ENCODE measurements around the gene C7.

DNA sequence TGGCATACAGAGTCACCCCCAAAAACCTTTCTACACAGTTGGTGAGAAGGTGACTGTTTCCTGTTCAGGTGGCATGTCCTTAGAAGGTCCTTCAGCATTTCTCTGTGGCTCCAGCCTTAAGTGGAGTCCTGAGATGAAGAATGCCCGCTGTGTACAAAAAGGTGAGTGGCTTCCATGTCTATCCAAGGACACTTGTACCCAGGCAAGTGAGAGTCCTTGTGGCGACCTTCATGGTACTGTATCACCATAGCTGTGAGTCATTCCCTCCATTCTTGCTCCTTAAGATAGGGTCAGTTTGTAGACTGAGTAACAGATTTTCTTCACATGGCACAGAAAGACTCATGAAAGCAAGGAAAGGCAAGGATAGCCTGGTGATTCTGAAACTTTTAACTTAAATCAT lies 63.1 kb downstream of the C7 start:
- TF ChIP-seq, protein P1, sequence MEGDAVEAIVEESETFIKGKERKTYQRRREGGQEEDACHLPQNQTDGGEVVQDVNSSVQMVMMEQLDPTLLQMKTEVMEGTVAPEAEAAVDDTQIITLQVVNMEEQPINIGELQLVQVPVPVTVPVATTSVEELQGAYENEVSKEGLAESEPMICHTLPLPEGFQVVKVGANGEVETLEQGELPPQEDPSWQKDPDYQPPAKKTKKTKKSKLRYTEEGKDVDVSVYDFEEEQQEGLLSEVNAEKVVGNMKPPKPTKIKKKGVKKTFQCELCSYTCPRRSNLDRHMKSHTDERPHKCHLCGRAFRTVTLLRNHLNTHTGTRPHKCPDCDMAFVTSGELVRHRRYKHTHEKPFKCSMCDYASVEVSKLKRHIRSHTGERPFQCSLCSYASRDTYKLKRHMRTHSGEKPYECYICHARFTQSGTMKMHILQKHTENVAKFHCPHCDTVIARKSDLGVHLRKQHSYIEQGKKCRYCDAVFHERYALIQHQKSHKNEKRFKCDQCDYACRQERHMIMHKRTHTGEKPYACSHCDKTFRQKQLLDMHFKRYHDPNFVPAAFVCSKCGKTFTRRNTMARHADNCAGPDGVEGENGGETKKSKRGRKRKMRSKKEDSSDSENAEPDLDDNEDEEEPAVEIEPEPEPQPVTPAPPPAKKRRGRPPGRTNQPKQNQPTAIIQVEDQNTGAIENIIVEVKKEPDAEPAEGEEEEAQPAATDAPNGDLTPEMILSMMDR (CRISPR knock-in tag; IDR thresholded peaks at IDR 0.05): no peak
- TF ChIP-seq CEBPB (IDR thresholded peaks at IDR 0.05; ENCODE audit: borderline replicate concordance, low read depth, low read length): no peak
- TF ChIP-seq ZNF24 (IDR thresholded peaks at IDR 0.05): no peak
- TF ChIP-seq ATF1 (CRISPR knock-in tag; IDR thresholded peaks at IDR 0.05): no peak
- TF ChIP-seq POLR2AphosphoS2 (IDR thresholded peaks at IDR 0.05; ENCODE audit: low read depth, low read length): no peak
- TF ChIP-seq SMC3 (IDR thresholded peaks at IDR 0.05; ENCODE audit: low read length): no peak
- no peak for TF ChIP-seq TCF12 (IDR thresholded peaks at IDR 0.05)
- TF ChIP-seq TCF12 (CRISPR knock-in tag; IDR thresholded peaks at IDR 0.05): no peak
- TF ChIP-seq, protein P2, sequence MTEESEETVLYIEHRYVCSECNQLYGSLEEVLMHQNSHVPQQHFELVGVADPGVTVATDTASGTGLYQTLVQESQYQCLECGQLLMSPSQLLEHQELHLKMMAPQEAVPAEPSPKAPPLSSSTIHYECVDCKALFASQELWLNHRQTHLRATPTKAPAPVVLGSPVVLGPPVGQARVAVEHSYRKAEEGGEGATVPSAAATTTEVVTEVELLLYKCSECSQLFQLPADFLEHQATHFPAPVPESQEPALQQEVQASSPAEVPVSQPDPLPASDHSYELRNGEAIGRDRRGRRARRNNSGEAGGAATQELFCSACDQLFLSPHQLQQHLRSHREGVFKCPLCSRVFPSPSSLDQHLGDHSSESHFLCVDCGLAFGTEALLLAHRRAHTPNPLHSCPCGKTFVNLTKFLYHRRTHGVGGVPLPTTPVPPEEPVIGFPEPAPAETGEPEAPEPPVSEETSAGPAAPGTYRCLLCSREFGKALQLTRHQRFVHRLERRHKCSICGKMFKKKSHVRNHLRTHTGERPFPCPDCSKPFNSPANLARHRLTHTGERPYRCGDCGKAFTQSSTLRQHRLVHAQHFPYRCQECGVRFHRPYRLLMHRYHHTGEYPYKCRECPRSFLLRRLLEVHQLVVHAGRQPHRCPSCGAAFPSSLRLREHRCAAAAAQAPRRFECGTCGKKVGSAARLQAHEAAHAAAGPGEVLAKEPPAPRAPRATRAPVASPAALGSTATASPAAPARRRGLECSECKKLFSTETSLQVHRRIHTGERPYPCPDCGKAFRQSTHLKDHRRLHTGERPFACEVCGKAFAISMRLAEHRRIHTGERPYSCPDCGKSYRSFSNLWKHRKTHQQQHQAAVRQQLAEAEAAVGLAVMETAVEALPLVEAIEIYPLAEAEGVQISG (CRISPR knock-in tag; IDR thresholded peaks at IDR 0.05): no peak
- no peak for TF ChIP-seq ZZZ3 (CRISPR knock-in tag; IDR thresholded peaks at IDR 0.05; ENCODE audit: borderline replicate concordance)
- TF ChIP-seq ZNF562 (CRISPR knock-in tag; IDR thresholded peaks at IDR 0.05; ENCODE audit: borderline replicate concordance): no peak
- no peak for TF ChIP-seq CBX5 (CRISPR knock-in tag; IDR thresholded peaks at IDR 0.05; ENCODE audit: borderline replicate concordance)
- no peak for TF ChIP-seq MTA1 (CRISPR knock-in tag; IDR thresholded peaks at IDR 0.05; ENCODE audit: borderline replicate concordance)
